GM12878 (cell line): ENCODE data around the gene NEU3. TPM values are rescaled to one million over a fixed set of nuclear protein-coding genes. Genes with fewer than 3 reads are reported as not detected.

ENCODE experiments used
- BCLAF1 ChIP-seq: fragments of 450-650 bp; IDR thresholded peaks from 2 replicates; pipeline ENCODE4 v1.6.1; 2017; ENCODE audit warnings: antibody characterized with exemption, mild to moderate bottlenecking, moderate library complexity
- GABPA ChIP-seq: IDR thresholded peaks from 2 replicates; pipeline ENCODE4 v1.6.1; 2014; ENCODE audit warnings: antibody characterized with exemption, low read depth, mild to moderate bottlenecking, inconsistent platforms
- HDAC2 ChIP-seq: fragments of 200-600 bp; sonication (generic); IDR thresholded peaks from 2 replicates; pipeline ENCODE4 v1.6.1; 2017
- MTA2 ChIP-seq: fragments of 450-650 bp; IDR thresholded peaks from 2 replicates; pipeline ENCODE4 v1.6.1; 2016; ENCODE audit warnings: low read depth, mild to moderate bottlenecking, moderate library complexity
- NFIC ChIP-seq: IDR thresholded peaks from 2 replicates; pipeline ENCODE4 v1.6.1; 2012; ENCODE audit warnings: low read depth, mild to moderate bottlenecking, inconsistent platforms, low read length, moderate library complexity
- NFYB ChIP-seq: IDR thresholded peaks from 2 replicates; pipeline ENCODE4 v1.6.1; 2011; ENCODE audit warnings: low read depth, mild to moderate bottlenecking, low read length, improper control_type of control experiment, moderate library complexity; ENCODE audit not compliant: insufficient read depth
- PAX8 ChIP-seq: fragments of 450-650 bp; IDR thresholded peaks from 2 replicates; pipeline ENCODE4 v1.6.1; 2017; ENCODE audit warnings: mild to moderate bottlenecking, moderate library complexity
- PBX3 ChIP-seq: IDR thresholded peaks from 2 replicates; pipeline ENCODE4 v1.6.1; 2011; ENCODE audit warnings: mild to moderate bottlenecking, low read depth, low read length, moderate library complexity; ENCODE audit not compliant: insufficient replicate concordance
- SKIL ChIP-seq: fragments of 450-650 bp; IDR thresholded peaks from 2 replicates; pipeline ENCODE4 v1.6.1; 2017; ENCODE audit warnings: mild to moderate bottlenecking, low read depth, inconsistent platforms; ENCODE audit not compliant: poor library complexity, severe bottlenecking
- SMC3 ChIP-seq: IDR thresholded peaks from 2 replicates; pipeline ENCODE4 v1.6.1; 2011; ENCODE audit warnings: low read length, improper control_type of control experiment, borderline replicate concordance
- SRF ChIP-seq, 2 experiments: IDR thresholded peaks; 2 replicates each; pipeline ENCODE4 v1.6.1; 2011; ENCODE audit warnings: low read depth in 2 of 2, low read length in 2 of 2, mild to moderate bottlenecking in 1 of 2, moderate library complexity in 1 of 2
- TCF3 ChIP-seq: IDR thresholded peaks from 2 replicates; pipeline ENCODE4 v1.6.1; 2012; ENCODE audit warnings: low read depth, mild to moderate bottlenecking, low read length, borderline replicate concordance; ENCODE audit not compliant: insufficient read depth
- ZBED1 ChIP-seq: IDR thresholded peaks from 2 replicates; pipeline ENCODE4 v1.6.1; 2016; ENCODE audit warnings: borderline replicate concordance
- ZBTB11 ChIP-seq: fragments of 450-650 bp; formaldehyde crosslinking; IDR thresholded peaks from 2 replicates; pipeline ENCODE4 v1.5.0; 2022; ENCODE audit warnings: mild to moderate bottlenecking, missing genetic modification characterization
- ZNF384 ChIP-seq: IDR thresholded peaks from 2 replicates; pipeline ENCODE4 v1.6.1; 2012; ENCODE audit warnings: low read depth, mild to moderate bottlenecking, low read length, improper control_type of control experiment, borderline replicate concordance
- ZNF687 ChIP-seq: fragments of 450-650 bp; IDR thresholded peaks from 2 replicates; pipeline ENCODE4 v1.6.1; 2017; ENCODE audit warnings: mild to moderate bottlenecking, moderate library complexity
- polyA plus RNA-seq, 11 experiments: library from polyadenylated mRNA; depleted of rRNA in 4 of 11; unstranded in 6 of 11; stranded (reverse) in 5 of 11; fragments of >200 nt; fragmentation: Nextera tagmentation in 4 of 11; fragmentation: Illumina TruSeq in 1 of 11; extraction: Ambion mirVana in 4 of 11; extraction: Trizol in 1 of 11; gene quantifications; 1 replicate in 1 of 11; 2 replicates in 10 of 11; pipeline versions ENCODE4 v1.2.1 to v1.2.3, GENCODE V29; 2011 to 2016; ENCODE audit warnings: inconsistent platforms in 2 of 11, missing spikeins in 2 of 11, low read depth in 1 of 11
- total RNA-seq, 4 experiments: library from RNA; depleted of rRNA in 3 of 4; stranded (reverse); fragments of >200 nt in 3 of 4; fragmentation: Illumina TruSeq in 1 of 4; extraction: Trizol in 1 of 4; gene quantifications; 2 replicates each; pipeline versions ENCODE4 v1.2.1 to v1.2.3, GENCODE V29; 2013 to 2021

The NEU3 gene
- total and polyA plus RNA-seq, 10 of the 15 experiments (the other 5 are each of a cell fraction or from before 2014, with no cell fraction given), result 2.5 to 20.3 (median 13.4) TPM

GRCh38 chr11:74992852-74993251 lies 4.1 kb downstream of the NEU3 start (continued):
- TF ChIP-seq TCF3, result no peak
- TF ChIP-seq ZBED1, result no peak
- no peak for TF ChIP-seq SMC3
- TF ChIP-seq BCLAF1, result no peak
- peak; percentile 57; the same call in 1 of the 2 replicates for TF ChIP-seq NFYB
- peak; percentile 60; the same call in 1 of the 2 replicates for TF ChIP-seq MTA2
- peak; percentile 59; the same call in 1 of the 2 replicates for TF ChIP-seq ZNF384
- no peak for TF ChIP-seq SRF (IDR thresholded peaks at IDR 0.05; ENCODE audit: low read depth in 2 of 2, low read length in 2 of 2)
- TF ChIP-seq SKIL, result no peak
- 0 out of 2 replicates have a peak, but pooled peaks have one; percentile 26 for TF ChIP-seq ZNF687
- TF ChIP-seq PBX3, result no peak
- TF ChIP-seq GABPA, result no peak
- no peak for TF ChIP-seq NFIC
- TF ChIP-seq HDAC2, result no peak
- TF ChIP-seq PAX8, result no peak
- no peak for TF ChIP-seq ZBTB11 (CRISPR knock-in tag)
